ENCODE data around the gene CROCC. TPM values are rescaled to one million over a fixed set of nuclear protein-coding genes. Genes with fewer than 3 reads are reported as not detected.

CROCC gene
- total RNA-seq, 1 donor from 2014 or later, result 31.9 TPM

- Histone ChIP-seq H3K27me3 (no peaks in the 10 kb centered on the region), H3K4me3 (no peak overlapping the region), H3K36me3 (no peaks in the 10 kb centered on the region), H3K9me3 (peaks cover 8% of the 10 kb centered on the region), H3K4me1 (peaks cover 16% of the 10 kb centered on the region), H3K27ac (peak overlapping the region; percentile 99)
- intact Hi-C loops (cut with DNase I), result no loop called here
- no peak for TF ChIP-seq POLR2AphosphoS5 (IDR thresholded peaks at IDR 0.05; ENCODE audit: insufficient read depth in 1 of 2, low read depth in 1 of 2)
- no peak for TF ChIP-seq POLR2A (IDR thresholded peaks at IDR 0.05)
- no peak for TF ChIP-seq CTCF (IDR thresholded peaks at IDR 0.05)
- no peak for DNase-seq (ENCODE audit: extremely low spot score in 2 of 2)
These were observed 18.7 kb upstream of the CROCC start for GRCh38 chr1:16903054-16903453.

GRCh38 chr1:16903458-16903796, 18.3 kb upstream of the CROCC start:
- DNase-seq (ENCODE audit: extremely low spot score in 2 of 2), result no peak
- no peaks in the 10 kb centered on the region for H3K27me3 ChIP-seq
- no peaks in the 10 kb centered on the region for H3K36me3 ChIP-seq
- H3K4me1 ChIP-seq, result peaks cover 16% of the 10 kb centered on the region
- peaks cover 8% of the 10 kb centered on the region for H3K9me3 ChIP-seq
- intact Hi-C loops (cut with DNase I), result no loop called here
- no peak for TF ChIP-seq POLR2AphosphoS5 (IDR thresholded peaks at IDR 0.05; ENCODE audit: insufficient read depth in 1 of 2, low read depth in 1 of 2)
- no peak for TF ChIP-seq POLR2A (IDR thresholded peaks at IDR 0.05)
- no peak for TF ChIP-seq CTCF (IDR thresholded peaks at IDR 0.05)
- H3K4me3 ChIP-seq, result peak overlapping the region; percentile 55 to 69
- H3K27ac ChIP-seq, result peak overlapping the region; percentile 99

GRCh38 chr1:16904560-16905109, 17.1 kb upstream of the CROCC start:
- DNase-seq (ENCODE audit: extremely low spot score in 2 of 2), result peak; percentile 100
- peaks cover 8% of the 10 kb centered on the region for H3K9me3 ChIP-seq
- H3K27me3 ChIP-seq, result no peaks in the 10 kb centered on the region
- H3K27ac ChIP-seq, result peak overlapping the region; percentile 99
- H3K36me3 ChIP-seq, result no peaks in the 10 kb centered on the region
- intact Hi-C loops (cut with DNase I), result no loop called here
- TF ChIP-seq CTCF (IDR thresholded peaks at IDR 0.05) (no peak), POLR2AphosphoS5 (IDR thresholded peaks at IDR 0.05; ENCODE audit: insufficient read depth in 1 of 2, low read depth in 1 of 2) (peak; percentile 93 to 100), POLR2A (IDR thresholded peaks at IDR 0.05) (peak; percentile 90 to 96)
- H3K4me1 ChIP-seq, result peaks cover 16% of the 10 kb centered on the region
- H3K4me3 ChIP-seq, result peak overlapping the region; percentile 55 to 69

GRCh38 chr1:16905110-16905867, 16.4 kb upstream of the CROCC start:
- peak in 1 of 2 donors; percentile 93 for TF ChIP-seq POLR2A (IDR thresholded peaks at IDR 0.05)
- TF ChIP-seq POLR2AphosphoS5 (IDR thresholded peaks at IDR 0.05; ENCODE audit: insufficient read depth in 1 of 2, low read depth in 1 of 2), result no peak
- TF ChIP-seq CTCF (IDR thresholded peaks at IDR 0.05), result peak in 1 of 3 experiments; percentile 20
- intact Hi-C loops (cut with DNase I), result no loop called here
- peak overlapping the region; percentile 55 to 69 for H3K4me3 ChIP-seq

More at GRCh38 chr1:16905110-16905867, 16.4 kb upstream of the CROCC start:
- H3K4me1 ChIP-seq, result peaks cover 16% of the 10 kb centered on the region
- peaks cover 8% of the 10 kb centered on the region for H3K9me3 ChIP-seq
- no peaks in the 10 kb centered on the region for H3K36me3 ChIP-seq
- peak overlapping the region; percentile 99 for H3K27ac ChIP-seq
- no peaks in the 10 kb centered on the region for H3K27me3 ChIP-seq
- DNase-seq (ENCODE audit: extremely low spot score in 2 of 2), result peak in 1 of 2 donors; percentile 92
